Neural progenitor cell (in vitro differentiated cells): Measurements from ENCODE around the gene PIK3R6.

Experiments
- CTCF ChIP-seq: fragments of 200-600 bp; sonication (generic); IDR thresholded peaks from 2 replicates; pipeline ENCODE4 v1.5.1; 2017; ENCODE audit warnings: antibody characterized with exemption, mild to moderate bottlenecking
- EZH2phosphoT487 ChIP-seq: fragments of 200-600 bp; sonication (generic); IDR thresholded peaks from 2 replicates; pipeline ENCODE4 v1.6.1; 2017; ENCODE audit warnings: antibody characterized with exemption

GRCh38 chr17:8909586-8910270, 42.3 kb upstream of the PIK3R6 start:
- TF ChIP-seq CTCF, result no peak
- no peak for TF ChIP-seq EZH2phosphoT487
